ENCODE results near the gene STOML3. TPM values are rescaled to one million over a fixed set of nuclear protein-coding genes. Genes with fewer than 3 reads are reported as not detected.

The STOML3 gene
- total RNA-seq: not detected in 2 replicates

DNA sequence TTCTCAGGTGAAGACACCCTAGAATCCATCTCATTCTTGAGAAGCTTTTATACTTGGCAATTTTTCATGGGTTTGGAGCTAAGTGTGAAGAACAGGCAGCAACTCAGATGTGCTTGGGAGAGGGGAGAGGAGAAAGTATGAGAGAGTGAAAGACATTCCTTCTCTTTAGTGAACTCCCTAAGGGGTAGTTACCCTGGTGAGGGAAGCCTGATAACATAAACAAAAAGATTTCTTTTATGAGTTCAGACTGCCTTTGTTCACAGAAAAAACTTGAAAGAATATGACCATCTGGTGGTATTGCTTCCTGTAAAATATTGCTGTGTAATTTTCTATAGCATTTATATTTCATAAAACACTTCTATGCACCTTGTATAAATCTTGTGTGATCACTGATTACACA lies at the start of gene STOML3:
Gene STOML3, minus strand, starts transcription at position 139 of the 400 bp plus-strand sequence. Its CDS starts 110 bp downstream, at position 29.

GRCh38 chr13:39037880-39038568 lies 47.4 kb upstream of the STOML3 start, which contains the start of the genes NHLRC3 and PROSER1:
TSS of gene NHLRC3 (plus strand) at chr13:39038456. CDS start at chr13:39038640, 184 bp downstream.
TSS of gene PROSER1 (minus strand) at chr13:39038089. CDS start at chr13:39037242, 847 bp downstream.

Other genes with a start within 250 kb of the STOML3 start
- 3.8 and 7.9 TPM in 2 replicates for gene PROSER1, start 47.3 kb upstream of the STOML3 start, total RNA-seq
- gene NHLRC3, start 47.6 kb upstream of the STOML3 start, total RNA-seq: 13.5 and 21.9 TPM in 2 replicates

All from bronchial smooth muscle cell (primary cell).